Erythroblast (primary cell): Measurements from ENCODE around the gene TXNL4A.

Experiments used
- GATA1 ChIP-seq: IDR thresholded peaks from 2 replicates; pipeline ENCODE4 v1.6.1; 2011; ENCODE audit warnings: low read depth, mild to moderate bottlenecking, control low read depth, low read length, moderate library complexity
- POLR2A ChIP-seq: IDR thresholded peaks from 2 replicates; pipeline ENCODE4 v1.6.1; 2011; ENCODE audit warnings: mild to moderate bottlenecking, low read length

GRCh38 chr18:79947881-79948610 lies 40.3 kb downstream of the TXNL4A start:
- TF ChIP-seq POLR2A (no peak), GATA1 (no peak)
